PFSK-1 (cell line): ENCODE results near the gene TOX3.

Experiments used
- FOXP2 ChIP-seq: optimal IDR thresholded peaks from 2 replicates; pipeline ENCODE3; 2011; ENCODE audit warnings: borderline replicate concordance, control low read depth, inconsistent platforms; ENCODE audit not compliant: insufficient read depth; ENCODE audit errors: extremely low read length, extremely low read depth
- POLR2AphosphoS5 ChIP-seq: IDR thresholded peaks from 2 replicates; pipeline ENCODE4 v1.6.1; 2012; ENCODE audit warnings: low read depth, mild to moderate bottlenecking, control low read depth, low read length, moderate library complexity
- SIN3A ChIP-seq: IDR thresholded peaks from 2 replicates; pipeline ENCODE4 v1.6.1; 2012; ENCODE audit warnings: mild to moderate bottlenecking, low read length, moderate library complexity, borderline replicate concordance; ENCODE audit not compliant: insufficient read depth
- TAF1 ChIP-seq: IDR thresholded peaks from 2 replicates; pipeline ENCODE4 v1.6.1; 2012; ENCODE audit warnings: low read length, control low read depth, borderline replicate concordance; ENCODE audit not compliant: insufficient read depth
- TF ChIP-seq, protein P1 (sequence below), 2 experiments: IDR thresholded peaks; 2 replicates each; pipeline versions ENCODE4 v1.6.1 to v1.8.0; 2011 to 2012; ENCODE audit warnings: low read depth in 2 of 2, low read length in 2 of 2, control low read depth in 1 of 2, inconsistent platforms in 1 of 2, mild to moderate bottlenecking in 1 of 2, moderate library complexity in 1 of 2; ENCODE audit not compliant: insufficient read depth in 1 of 2

TOX3 gene

GRCh38 chr16:52450241-52450640, 96.7 kb downstream of the TOX3 start:
- TF ChIP-seq POLR2AphosphoS5 (no peak), TAF1 (no peak), SIN3A (no peak), FOXP2 (no peak)
- TF ChIP-seq, protein P1, sequence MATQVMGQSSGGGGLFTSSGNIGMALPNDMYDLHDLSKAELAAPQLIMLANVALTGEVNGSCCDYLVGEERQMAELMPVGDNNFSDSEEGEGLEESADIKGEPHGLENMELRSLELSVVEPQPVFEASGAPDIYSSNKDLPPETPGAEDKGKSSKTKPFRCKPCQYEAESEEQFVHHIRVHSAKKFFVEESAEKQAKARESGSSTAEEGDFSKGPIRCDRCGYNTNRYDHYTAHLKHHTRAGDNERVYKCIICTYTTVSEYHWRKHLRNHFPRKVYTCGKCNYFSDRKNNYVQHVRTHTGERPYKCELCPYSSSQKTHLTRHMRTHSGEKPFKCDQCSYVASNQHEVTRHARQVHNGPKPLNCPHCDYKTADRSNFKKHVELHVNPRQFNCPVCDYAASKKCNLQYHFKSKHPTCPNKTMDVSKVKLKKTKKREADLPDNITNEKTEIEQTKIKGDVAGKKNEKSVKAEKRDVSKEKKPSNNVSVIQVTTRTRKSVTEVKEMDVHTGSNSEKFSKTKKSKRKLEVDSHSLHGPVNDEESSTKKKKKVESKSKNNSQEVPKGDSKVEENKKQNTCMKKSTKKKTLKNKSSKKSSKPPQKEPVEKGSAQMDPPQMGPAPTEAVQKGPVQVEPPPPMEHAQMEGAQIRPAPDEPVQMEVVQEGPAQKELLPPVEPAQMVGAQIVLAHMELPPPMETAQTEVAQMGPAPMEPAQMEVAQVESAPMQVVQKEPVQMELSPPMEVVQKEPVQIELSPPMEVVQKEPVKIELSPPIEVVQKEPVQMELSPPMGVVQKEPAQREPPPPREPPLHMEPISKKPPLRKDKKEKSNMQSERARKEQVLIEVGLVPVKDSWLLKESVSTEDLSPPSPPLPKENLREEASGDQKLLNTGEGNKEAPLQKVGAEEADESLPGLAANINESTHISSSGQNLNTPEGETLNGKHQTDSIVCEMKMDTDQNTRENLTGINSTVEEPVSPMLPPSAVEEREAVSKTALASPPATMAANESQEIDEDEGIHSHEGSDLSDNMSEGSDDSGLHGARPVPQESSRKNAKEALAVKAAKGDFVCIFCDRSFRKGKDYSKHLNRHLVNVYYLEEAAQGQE (IDR thresholded peaks at IDR 0.05; ENCODE audit: insufficient read depth in 1 of 2, low read depth in 2 of 2, low read length in 2 of 2) = no peak

- no peak for TF ChIP-seq SIN3A
- TF ChIP-seq, protein P1 (IDR thresholded peaks at IDR 0.05; ENCODE audit: insufficient read depth in 1 of 2, low read depth in 2 of 2, low read length in 2 of 2) = no peak
- TF ChIP-seq TAF1 = no peak
- TF ChIP-seq FOXP2 = no peak
- TF ChIP-seq POLR2AphosphoS5 = no peak
Observed at GRCh38 chr16:52446080-52446479, 100.9 kb downstream of the TOX3 start.

DNA sequence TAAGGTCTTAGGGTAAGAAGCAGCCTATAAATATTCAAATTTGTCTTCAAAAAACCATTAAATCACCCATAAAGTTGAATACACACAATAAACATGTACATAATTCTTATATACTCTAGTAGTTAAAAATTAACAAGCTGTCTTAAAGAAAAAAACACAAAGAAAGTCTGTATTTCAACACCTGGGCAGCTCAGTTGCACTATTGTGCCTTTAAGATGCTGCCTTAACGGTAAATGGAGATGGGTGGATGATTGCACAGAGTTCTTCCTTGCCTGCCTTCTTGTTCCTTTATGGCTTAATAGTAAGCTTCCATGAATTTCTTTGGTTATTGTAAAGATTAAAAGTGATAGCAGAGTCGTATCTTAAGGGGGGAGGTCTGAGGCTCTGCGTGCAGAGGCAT, 105.1 kb downstream of the TOX3 start:
- no peak for TF ChIP-seq POLR2AphosphoS5
- no peak for TF ChIP-seq TAF1
- TF ChIP-seq, protein P1 (IDR thresholded peaks at IDR 0.05; ENCODE audit: insufficient read depth in 1 of 2, low read depth in 2 of 2, low read length in 2 of 2) = no peak
- no peak for TF ChIP-seq SIN3A
- no peak for TF ChIP-seq FOXP2

- no peak for TF ChIP-seq SIN3A
- no peak for TF ChIP-seq POLR2AphosphoS5
Observed at GRCh38 chr16:52440248-52440647, 106.7 kb downstream of the TOX3 start.

- TF ChIP-seq, protein P1 (IDR thresholded peaks at IDR 0.05; ENCODE audit: insufficient read depth in 1 of 2, low read depth in 2 of 2, low read length in 2 of 2) = no peak
- no peak for TF ChIP-seq SIN3A
- no peak for TF ChIP-seq POLR2AphosphoS5
- no peak for TF ChIP-seq TAF1
- TF ChIP-seq FOXP2 = no peak
Observed at GRCh38 chr16:52439750-52440149, 107.2 kb downstream of the TOX3 start.
